HepG2 (cell line): ENCODE results near the gene PIBF1. TPM values are rescaled to one million over a fixed set of nuclear protein-coding genes. Genes with fewer than 3 reads are reported as not detected.

Experiments
- CC2D1A ChIP-seq: sonication (generic); formaldehyde crosslinking; IDR thresholded peaks from 2 replicates; pipeline ENCODE4 v1.8.1; 2023; ENCODE audit warnings: mild to moderate bottlenecking, missing genetic modification reagents
- FIP1L1 ChIP-seq: fragments of 200-400 bp; formaldehyde crosslinking; IDR thresholded peaks from 2 replicates; pipeline ENCODE4 v1.6.1; 2018; ENCODE audit warnings: low read depth, mild to moderate bottlenecking, low read length, moderate library complexity, borderline replicate concordance; ENCODE audit not compliant: insufficient read depth
- FOXK1 ChIP-seq: sonication (generic); formaldehyde crosslinking; IDR thresholded peaks from 2 replicates; pipeline ENCODE4 v1.4.0; 2020; ENCODE audit warnings: low read depth, missing genetic modification reagents, borderline replicate concordance
- GLMP ChIP-seq: sonication (generic); formaldehyde crosslinking; IDR thresholded peaks from 2 replicates; pipeline ENCODE4 v1.9.0; 2021; ENCODE audit warnings: missing genetic modification reagents, mild to moderate bottlenecking, borderline replicate concordance
- KLF15 ChIP-seq: sonication (generic); formaldehyde crosslinking; IDR thresholded peaks from 2 replicates; pipeline ENCODE4 v1.8.1; 2023; ENCODE audit warnings: borderline replicate concordance, mild to moderate bottlenecking, inconsistent platforms, missing genetic modification reagents, mixed read lengths
- PAX8 ChIP-seq: sonication (generic); formaldehyde crosslinking; IDR thresholded peaks from 2 replicates; pipeline ENCODE4 v1.8.0; 2022; ENCODE audit warnings: mild to moderate bottlenecking, missing genetic modification reagents, borderline replicate concordance
- PCBP1 ChIP-seq: fragments of 200-400 bp; formaldehyde crosslinking; IDR thresholded peaks from 2 replicates; pipeline ENCODE4 v1.6.1; 2017; ENCODE audit warnings: mild to moderate bottlenecking, low read depth, low read length, borderline replicate concordance
- THYN1 ChIP-seq: sonication (generic); formaldehyde crosslinking; IDR thresholded peaks from 2 replicates; pipeline ENCODE4 v1.8.1; 2023; ENCODE audit warnings: low read depth, mild to moderate bottlenecking, moderate library complexity, missing genetic modification reagents, borderline replicate concordance
- TRIM22 ChIP-seq: fragments of 450-650 bp; IDR thresholded peaks from 2 replicates; pipeline ENCODE4 v1.6.1; 2017
- TSC22D2 ChIP-seq: sonication (generic); formaldehyde crosslinking; IDR thresholded peaks from 2 replicates; pipeline ENCODE4 v1.5.1; 2020; ENCODE audit warnings: missing genetic modification reagents, mild to moderate bottlenecking, borderline replicate concordance
- ZNF160 ChIP-seq: sonication (generic); formaldehyde crosslinking; IDR thresholded peaks from 2 replicates; pipeline ENCODE4 v1.8.0; 2022; ENCODE audit warnings: mild to moderate bottlenecking, inconsistent platforms, missing genetic modification reagents
- ZNF329 ChIP-seq: sonication (generic); formaldehyde crosslinking; IDR thresholded peaks from 2 replicates; pipeline ENCODE4 v1.9.0; 2021; ENCODE audit warnings: low read depth, mild to moderate bottlenecking, missing genetic modification reagents
- ZNF446 ChIP-seq: sonication (generic); formaldehyde crosslinking; IDR thresholded peaks from 2 replicates; pipeline ENCODE4 v1.5.0; 2020; ENCODE audit warnings: mild to moderate bottlenecking, missing genetic modification reagents
- polyA plus RNA-seq, 8 experiments: library from polyadenylated mRNA; depleted of rRNA in 3 of 8; stranded (reverse) in 7 of 8; unstranded in 1 of 8; fragments of >200 nt; fragmentation: Illumina TruSeq in 4 of 8; extraction: Trizol in 4 of 8; gene quantifications; 2 replicates each; pipeline versions ENCODE4 v1.2.1 to v1.2.3, GENCODE V29; 2011 to 2016; ENCODE audit warnings: low read depth in 4 of 8, missing spikeins in 1 of 8, mixed read lengths in 1 of 8; ENCODE audit not compliant: insufficient read depth in 1 of 8
- total RNA-seq, 5 experiments: library from RNA; depleted of rRNA; stranded (reverse); fragments of >200 nt; fragmentation: Illumina TruSeq; extraction: Trizol; gene quantifications; 2 replicates each; pipeline ENCODE4 v1.2.3, GENCODE V29; 2016; ENCODE audit warnings: low read depth in 1 of 5
- TF ChIP-seq, protein P1 (sequence below): sonication (generic); formaldehyde crosslinking; IDR thresholded peaks from 2 replicates; pipeline ENCODE4 v1.8.0; 2022; ENCODE audit warnings: missing genetic modification reagents, mild to moderate bottlenecking, moderate library complexity, borderline replicate concordance
- TF ChIP-seq, protein P2 (sequence below): sonication (generic); formaldehyde crosslinking; IDR thresholded peaks from 2 replicates; pipeline ENCODE4 v1.8.0; 2022; ENCODE audit warnings: low read depth, missing genetic modification reagents
- TF ChIP-seq, protein P3 (sequence below), 2 experiments: IDR thresholded peaks; 2 replicates each; pipeline ENCODE4 v1.6.1; 2011 to 2012; ENCODE audit warnings: low read length in 2 of 2, borderline replicate concordance in 1 of 2, low read depth in 1 of 2, mild to moderate bottlenecking in 1 of 2, moderate library complexity in 1 of 2

The PIBF1 gene
- total and polyA plus RNA-seq, 2 of the 13 experiments (the other 11 are each of a cell fraction or from before 2014, with no cell fraction given): 4.2 to 15.8 TPM

GRCh38 chr13:72781451-72782439 lies at the start of gene PIBF1, which contains the start of gene DIS3 (continued):
- TF ChIP-seq KLF15 (peak; percentile 88; the same call in 1 of the 2 replicates), CC2D1A (CRISPR knock-in tag) (no peak), FIP1L1 (no peak), FOXK1 (CRISPR knock-in tag) (peak; percentile 86), TRIM22 (no peak), ZNF160 (CRISPR knock-in tag) (no peak), ZNF329 (CRISPR knock-in tag) (no peak), TSC22D2 (no peak), GLMP (CRISPR knock-in tag) (no peak), ZNF446 (CRISPR knock-in tag) (0 out of 2 replicates have a peak, but pooled peaks have one; percentile 62), PAX8 (no peak), THYN1 (CRISPR knock-in tag) (no peak), PCBP1 (no peak)
- TF ChIP-seq, protein P1, sequence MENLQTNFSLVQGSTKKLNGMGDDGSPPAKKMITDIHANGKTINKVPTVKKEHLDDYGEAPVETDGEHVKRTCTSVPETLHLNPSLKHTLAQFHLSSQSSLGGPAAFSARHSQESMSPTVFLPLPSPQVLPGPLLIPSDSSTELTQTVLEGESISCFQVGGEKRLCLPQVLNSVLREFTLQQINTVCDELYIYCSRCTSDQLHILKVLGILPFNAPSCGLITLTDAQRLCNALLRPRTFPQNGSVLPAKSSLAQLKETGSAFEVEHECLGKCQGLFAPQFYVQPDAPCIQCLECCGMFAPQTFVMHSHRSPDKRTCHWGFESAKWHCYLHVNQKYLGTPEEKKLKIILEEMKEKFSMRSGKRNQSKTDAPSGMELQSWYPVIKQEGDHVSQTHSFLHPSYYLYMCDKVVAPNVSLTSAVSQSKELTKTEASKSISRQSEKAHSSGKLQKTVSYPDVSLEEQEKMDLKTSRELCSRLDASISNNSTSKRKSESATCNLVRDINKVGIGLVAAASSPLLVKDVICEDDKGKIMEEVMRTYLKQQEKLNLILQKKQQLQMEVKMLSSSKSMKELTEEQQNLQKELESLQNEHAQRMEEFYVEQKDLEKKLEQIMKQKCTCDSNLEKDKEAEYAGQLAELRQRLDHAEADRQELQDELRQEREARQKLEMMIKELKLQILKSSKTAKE (CRISPR knock-in tag): no peak
- TF ChIP-seq, protein P2, sequence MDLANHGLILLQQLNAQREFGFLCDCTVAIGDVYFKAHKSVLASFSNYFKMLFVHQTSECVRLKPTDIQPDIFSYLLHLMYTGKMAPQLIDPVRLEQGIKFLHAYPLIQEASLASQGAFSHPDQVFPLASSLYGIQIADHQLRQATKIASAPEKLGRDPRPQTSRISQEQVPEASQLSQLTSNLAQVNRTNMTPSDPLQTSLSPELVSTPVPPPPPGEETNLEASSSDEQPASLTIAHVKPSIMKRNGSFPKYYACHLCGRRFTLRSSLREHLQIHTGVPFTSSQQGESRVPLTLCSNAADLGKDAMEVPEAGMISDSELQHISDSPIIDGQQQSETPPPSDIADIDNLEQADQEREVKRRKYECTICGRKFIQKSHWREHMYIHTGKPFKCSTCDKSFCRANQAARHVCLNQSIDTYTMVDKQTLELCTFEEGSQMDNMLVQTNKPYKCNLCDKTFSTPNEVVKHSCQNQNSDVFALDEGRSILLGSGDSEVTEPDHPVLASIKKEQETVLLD (CRISPR knock-in tag): no peak
- TF ChIP-seq, protein P3, sequence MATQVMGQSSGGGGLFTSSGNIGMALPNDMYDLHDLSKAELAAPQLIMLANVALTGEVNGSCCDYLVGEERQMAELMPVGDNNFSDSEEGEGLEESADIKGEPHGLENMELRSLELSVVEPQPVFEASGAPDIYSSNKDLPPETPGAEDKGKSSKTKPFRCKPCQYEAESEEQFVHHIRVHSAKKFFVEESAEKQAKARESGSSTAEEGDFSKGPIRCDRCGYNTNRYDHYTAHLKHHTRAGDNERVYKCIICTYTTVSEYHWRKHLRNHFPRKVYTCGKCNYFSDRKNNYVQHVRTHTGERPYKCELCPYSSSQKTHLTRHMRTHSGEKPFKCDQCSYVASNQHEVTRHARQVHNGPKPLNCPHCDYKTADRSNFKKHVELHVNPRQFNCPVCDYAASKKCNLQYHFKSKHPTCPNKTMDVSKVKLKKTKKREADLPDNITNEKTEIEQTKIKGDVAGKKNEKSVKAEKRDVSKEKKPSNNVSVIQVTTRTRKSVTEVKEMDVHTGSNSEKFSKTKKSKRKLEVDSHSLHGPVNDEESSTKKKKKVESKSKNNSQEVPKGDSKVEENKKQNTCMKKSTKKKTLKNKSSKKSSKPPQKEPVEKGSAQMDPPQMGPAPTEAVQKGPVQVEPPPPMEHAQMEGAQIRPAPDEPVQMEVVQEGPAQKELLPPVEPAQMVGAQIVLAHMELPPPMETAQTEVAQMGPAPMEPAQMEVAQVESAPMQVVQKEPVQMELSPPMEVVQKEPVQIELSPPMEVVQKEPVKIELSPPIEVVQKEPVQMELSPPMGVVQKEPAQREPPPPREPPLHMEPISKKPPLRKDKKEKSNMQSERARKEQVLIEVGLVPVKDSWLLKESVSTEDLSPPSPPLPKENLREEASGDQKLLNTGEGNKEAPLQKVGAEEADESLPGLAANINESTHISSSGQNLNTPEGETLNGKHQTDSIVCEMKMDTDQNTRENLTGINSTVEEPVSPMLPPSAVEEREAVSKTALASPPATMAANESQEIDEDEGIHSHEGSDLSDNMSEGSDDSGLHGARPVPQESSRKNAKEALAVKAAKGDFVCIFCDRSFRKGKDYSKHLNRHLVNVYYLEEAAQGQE (IDR thresholded peaks at IDR 0.05; ENCODE audit: borderline replicate concordance in 1 of 2, low read depth in 1 of 2, low read length in 2 of 2): no peak
